B cell (primary cell): ENCODE data around the gene TPCN2.

Source experiments
- CTCF ChIP-seq: fragments of 200-600 bp; IDR thresholded peaks from one replicate; pipeline ENCODE4 v1.8.0; 2022; ENCODE audit warnings: antibody characterized with exemption, mild to moderate bottlenecking
- EZH2 ChIP-seq: IDR thresholded peaks from 2 replicates; pipeline ENCODE4 v1.6.1; 2012; ENCODE audit warnings: borderline replicate concordance, low read depth, mild to moderate bottlenecking, moderate library complexity, low read length; ENCODE audit not compliant: insufficient read depth, poor library complexity, severe bottlenecking

- TF ChIP-seq CTCF: no peak
- no peak for TF ChIP-seq EZH2
Measured at GRCh38 chr11:69169479-69169878, 120.7 kb downstream of the TPCN2 start.
